ENCODE measurements around the gene CDH4. TPM values are rescaled to one million over a fixed set of nuclear protein-coding genes. Genes with fewer than 3 reads are reported as not detected.

CDH4 gene
- total and polyA plus RNA-seq, 2 of the 4 experiments (the other 2 are of a cell fraction), result 1.6 to 3.5 TPM

DNA sequence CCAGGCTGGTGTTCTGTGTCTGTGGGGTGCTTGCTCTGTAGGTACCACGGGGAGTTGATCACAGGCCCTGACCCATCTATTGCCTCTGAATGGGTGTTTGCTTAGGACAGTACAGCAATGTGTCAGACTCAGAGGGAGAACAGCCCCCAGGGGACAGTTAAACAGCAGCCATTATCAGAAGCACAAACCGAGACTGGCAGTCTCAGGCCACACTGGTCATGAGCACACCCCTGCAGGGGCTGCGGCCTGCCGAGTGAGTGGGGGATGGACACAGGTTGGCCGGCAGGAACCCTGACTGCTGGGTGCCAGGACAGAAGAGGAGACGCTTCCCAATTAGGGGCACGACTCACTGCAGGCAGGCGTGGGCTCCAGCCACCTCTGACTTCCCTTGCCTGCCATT, 395.6 kb downstream of the CDH4 start:
- Histone ChIP-seq H3K14ac (replicated peaks; ENCODE audit: low read depth, low read length) (no peak overlapping the region), H3K4me1 (ENCODE audit: control insufficient read depth, insufficient read depth, low read length) (no peaks in the 10 kb centered on the region), H3K9me1 (ENCODE audit: insufficient read depth, low read length) (no peaks in the 10 kb centered on the region; the same call in 1 of the 2 replicates), H3K27me3 (ENCODE audit: control insufficient read depth, insufficient read depth, low read length) (no peaks in the 10 kb centered on the region), H2BK120ac (ENCODE audit: low read depth, low read length) (no peak overlapping the region), H3K56ac (ENCODE audit: extremely low read depth, insufficient read depth, low read length) (no peak overlapping the region), H3K23ac (ENCODE audit: low read depth, low read length) (no peak overlapping the region), H4K91ac (ENCODE audit: insufficient read depth, low read depth, low read length) (no peak overlapping the region), H4K20me1 (ENCODE audit: insufficient read depth, low read length) (no peaks in the 10 kb centered on the region; the same call in 1 of the 2 replicates), H3K27ac (ENCODE audit: insufficient read depth, low read length) (no peak overlapping the region), H3K36me3 (ENCODE audit: control insufficient read depth, insufficient read depth, low read length) (no peaks in the 10 kb centered on the region), H2BK20ac (ENCODE audit: low read depth, low read length) (no peak overlapping the region), H3K4me2 (ENCODE audit: low read depth, low read length) (no peak overlapping the region), H4K5ac (ENCODE audit: low read depth, low read length) (no peak overlapping the region), H3K9me3 (ENCODE audit: control insufficient read depth, insufficient read depth, low read length) (peaks cover 5% of the 10 kb centered on the region; the same call in 1 of the 2 replicates), H2AK5ac (ENCODE audit: low read depth, low read length) (no peak overlapping the region), H3K4ac (ENCODE audit: low read depth, low read length) (no peak overlapping the region), H3K18ac (ENCODE audit: low read depth, low read length) (no peak overlapping the region), H3K79me1 (ENCODE audit: low read depth in 1 of 2, low read length in 2 of 2) (no peaks in the 10 kb centered on the region), H3K9ac (ENCODE audit: low read depth, low read length) (no peak overlapping the region), H2AFZ (replicated peaks; ENCODE audit: low read length, poor library complexity) (no peak overlapping the region), H2BK5ac (ENCODE audit: low read depth, low read length, poor library complexity, severe bottlenecking) (no peak overlapping the region), H3K4me3 (ENCODE audit: insufficient read depth, low read depth, low read length) (no peak overlapping the region), H2BK15ac (ENCODE audit: low read depth, low read length) (no peak overlapping the region), H4K8ac (ENCODE audit: low read depth in 2 of 2, low read length in 2 of 2) (no peak overlapping the region), H2AK9ac (replicated peaks; ENCODE audit: low read depth, low read length, poor library complexity) (no peak overlapping the region)
- WGBS, 2 experiments (ENCODE audit: extremely low coverage in 2 of 2, insufficient read length in 1 of 2), result 34% methylated on average over 4 of the region's 8 CpGs; no CpG with 5 or more reads in 1 of the 2 experiments
- no TSS peak for BruUV-seq (replicated peaks)
- intact Hi-C loops (cut with micrococcal nuclease) (no loop called here), in situ Hi-C loops (cut with MboI; ENCODE audit: low sequenced_read_pairs) (no loop called here), dilution Hi-C loops (cut with HindIII; ENCODE audit: low sequenced_read_pairs, unreplicated experiment) (no loop called here)
- TF ChIP-seq MAZ (IDR thresholded peaks at IDR 0.05; ENCODE audit: borderline replicate concordance, low read depth, low read length), result no peak
- no peak for TF ChIP-seq CHD1 (IDR thresholded peaks at IDR 0.05; ENCODE audit: low read depth, low read length)
- TF ChIP-seq, protein P1, sequence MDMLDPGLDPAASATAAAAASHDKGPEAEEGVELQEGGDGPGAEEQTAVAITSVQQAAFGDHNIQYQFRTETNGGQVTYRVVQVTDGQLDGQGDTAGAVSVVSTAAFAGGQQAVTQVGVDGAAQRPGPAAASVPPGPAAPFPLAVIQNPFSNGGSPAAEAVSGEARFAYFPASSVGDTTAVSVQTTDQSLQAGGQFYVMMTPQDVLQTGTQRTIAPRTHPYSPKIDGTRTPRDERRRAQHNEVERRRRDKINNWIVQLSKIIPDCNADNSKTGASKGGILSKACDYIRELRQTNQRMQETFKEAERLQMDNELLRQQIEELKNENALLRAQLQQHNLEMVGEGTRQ (IDR thresholded peaks at IDR 0.05; ENCODE audit: low read depth, low read length), result no peak
- DNase-seq, result no peak
- CTCF ChIA-PET, result no interaction called here
- no peak for ATAC-seq (ENCODE audit: low read depth)
- POLR2A ChIA-PET (ENCODE audit: unreplicated experiment), result no interaction called here

All from IMR-90 (cell line).